B cell (primary cell): Measurements from ENCODE around the gene ERI2. TPM values are rescaled to one million over a fixed set of nuclear protein-coding genes. Genes with fewer than 3 reads are reported as not detected.

Source experiments
- ATAC-seq: fragments of 200-7000 bp; cut with Tn5 transposase; one replicate; pipeline ENCODE4 v1.10.0; 2021; ENCODE audit warnings: low read depth, mild to moderate bottlenecking, moderate number of reproducible peaks, moderate library complexity
- CTCF ChIA-PET: fragments of 350-600 bp; sonication (Branson Sonifier 250); formaldehyde crosslinking; loops from one replicate; lab custom pipeline; 2021; ENCODE audit warnings: antibody characterized with exemption, inconsistent platforms; lab: Charles Lee
- POLR2A ChIA-PET: fragments of 350-600 bp; sonication (Branson Sonifier 250); formaldehyde crosslinking; loops from one replicate; lab custom pipeline; 2021; ENCODE audit warnings: antibody characterized with exemption; lab: Charles Lee
- DNase-seq: peaks from one replicate; pipeline ENCODE4 v3.0.0; 2013
- H2AFZ ChIP-seq: 2 replicates; pipeline ENCODE4 v1.6.1; 2012; ENCODE audit warnings: mild to moderate bottlenecking, low read depth, low read length; ENCODE audit not compliant: insufficient read depth, poor library complexity, severe bottlenecking
- H3K27ac ChIP-seq, 2 donors: 1 replicate in 1 of 2; 2 replicates in 1 of 2; pipeline ENCODE4 v1.5.1; 2012 to 2013; ENCODE audit warnings: low read length in 2 of 2, mild to moderate bottlenecking in 2 of 2, moderate library complexity in 1 of 2
- H3K27me3 ChIP-seq, 4 experiments: fragments of 200-600 bp in 1 of 4; sonication (generic) in 1 of 4; replicated peaks in 1 of 4; 1 replicate in 2 of 4; 2 replicates in 2 of 4; pipeline versions ENCODE4 v1.6.1 to v1.7.0; 2013 to 2016; ENCODE audit warnings: low read length in 3 of 4, mild to moderate bottlenecking in 2 of 4, mixed read lengths in 1 of 4, moderate library complexity in 1 of 4; ENCODE audit not compliant: insufficient read depth in 4 of 4, control insufficient read depth in 3 of 4; ENCODE audit errors: control extremely low read depth in 1 of 4
- H3K36me3 ChIP-seq, 2 experiments: replicated peaks in 1 of 2; 1 replicate in 1 of 2; 2 replicates in 1 of 2; pipeline versions ENCODE4 v1.6.1 to v1.7.1; 2013; ENCODE audit warnings: low read length in 1 of 2; ENCODE audit not compliant: insufficient read depth in 2 of 2, control insufficient read depth in 1 of 2; ENCODE audit errors: control extremely low read depth in 1 of 2, extremely low read depth in 1 of 2
- H3K4me1 ChIP-seq, 2 donors: fragments of 200-600 bp in 1 of 2; sonication (generic) in 1 of 2; 1 replicate in 1 of 2; 2 replicates in 1 of 2; pipeline versions ENCODE4 v1.5.1 to v1.6.1; 2013 to 2017; ENCODE audit warnings: low read length in 2 of 2; ENCODE audit not compliant: control insufficient read depth in 2 of 2, insufficient read depth in 2 of 2
- H3K4me2 ChIP-seq: replicated peaks from 2 replicates; pipeline ENCODE3; 2012; ENCODE audit warnings: mild to moderate bottlenecking, low read depth, low read length; ENCODE audit not compliant: poor library complexity, severe bottlenecking
- H3K4me3 ChIP-seq, 5 experiments: fragments of 200-600 bp in 1 of 5; sonication (generic) in 1 of 5; 1 replicate in 3 of 5; 2 replicates in 2 of 5; pipeline versions ENCODE4 v1.5.1 to v1.7.0; 2011 to 2016; ENCODE audit warnings: low read length in 4 of 5, mild to moderate bottlenecking in 4 of 5, low read depth in 2 of 5, control low read depth in 1 of 5, moderate library complexity in 1 of 5; ENCODE audit not compliant: insufficient read depth in 1 of 5; ENCODE audit errors: control extremely low read depth in 1 of 5, extremely low read depth in 1 of 5
- H3K79me2 ChIP-seq: fragments of 200-600 bp; sonication (generic); one replicate; pipeline ENCODE4 v1.6.0; 2016; ENCODE audit warnings: low read length; ENCODE audit not compliant: control insufficient read depth, insufficient read depth
- H3K9ac ChIP-seq: fragments of 200-600 bp; sonication (generic); 2 replicates; pipeline ENCODE4 v1.6.1; 2017; ENCODE audit warnings: mild to moderate bottlenecking, low read length, moderate library complexity
- H3K9me3 ChIP-seq, 3 donors: one replicate each; pipeline versions ENCODE4 v1.6.1 to v1.7.1; 2013; ENCODE audit warnings: low read length in 2 of 3; ENCODE audit not compliant: control insufficient read depth in 2 of 3, insufficient read depth in 1 of 3; ENCODE audit errors: control extremely low read depth in 1 of 3
- H4K20me1 ChIP-seq: 2 replicates; pipeline ENCODE4 v1.6.0; 2012; ENCODE audit warnings: mild to moderate bottlenecking, low read length; ENCODE audit not compliant: insufficient read depth, control insufficient read depth, poor library complexity, severe bottlenecking
- H3K27ac Mint-ChIP-seq: one replicate; pipeline ENCODE4 v1.8.0; 2021; ENCODE audit warnings: mixed read lengths
- H3K27me3 Mint-ChIP-seq: one replicate; pipeline ENCODE4 v1.8.0; 2021; ENCODE audit warnings: mixed read lengths
- H3K4me1 Mint-ChIP-seq: one replicate; pipeline ENCODE4 v1.8.0; 2021; ENCODE audit warnings: mixed read lengths
- H3K4me3 Mint-ChIP-seq: one replicate; pipeline ENCODE4 v1.8.0; 2021; ENCODE audit warnings: mixed read lengths
- H3K9me3 Mint-ChIP-seq: one replicate; pipeline ENCODE4 v1.8.0; 2022; ENCODE audit warnings: mixed read lengths; ENCODE audit not compliant: insufficient read depth
- CTCF ChIP-seq: fragments of 200-600 bp; IDR thresholded peaks from one replicate; pipeline ENCODE4 v1.8.0; 2022; ENCODE audit warnings: antibody characterized with exemption, mild to moderate bottlenecking
- EZH2 ChIP-seq: IDR thresholded peaks from 2 replicates; pipeline ENCODE4 v1.6.1; 2012; ENCODE audit warnings: borderline replicate concordance, low read depth, mild to moderate bottlenecking, moderate library complexity, low read length; ENCODE audit not compliant: insufficient read depth, poor library complexity, severe bottlenecking
- WGBS: methylation state at CpG from one replicate; pipeline ENCODE4 v1.1.5; 2013; ENCODE audit warnings: missing lambda C conversion rate; ENCODE audit not compliant: insufficient coverage; 5-methylcytosine and 5-hydroxymethylcytosine counted together
- intact Hi-C: fragments of 100-400 bp; cut with micrococcal nuclease; formaldehyde crosslinking; loops from one replicate; pipeline ENCODE4 v1.10.0; 2022
- polyA plus RNA-seq: library from polyadenylated mRNA; depleted of rRNA; stranded (reverse); fragments of >200 nt; gene quantifications from 2 replicates; pipeline ENCODE4 v1.2.3, GENCODE V29; 2012
- total RNA-seq, 2 donors: library from RNA; stranded (reverse); fragments of 120-200 nt in 1 of 2; gene quantifications; 1 replicate in 1 of 2; 2 replicates in 1 of 2; pipeline versions ENCODE4 v1.2.3 to v1.2.4, GENCODE V29; 2013 to 2022

Gene ERI2
- total and polyA plus RNA-seq, 2 donors (not counting 1 experiment from before 2014, with no cell fraction given): 1.6 to 4.9 TPM

GRCh38 chr16:20846030-20846429 lies 39.8 kb upstream of the ERI2 start:
- Histone ChIP-seq H4K20me1 (no peaks in the 10 kb centered on the region), H2AFZ (no peak overlapping the region), H3K9ac (no peak overlapping the region), H3K36me3 (no peaks in the 10 kb centered on the region), H3K27ac (no peak overlapping the region), H3K79me2 (no peaks in the 10 kb centered on the region), H3K4me3 (no peak overlapping the region), H3K4me2 (no peak overlapping the region), H3K9me3 (no peaks in the 10 kb centered on the region), H3K27me3 (no peaks in the 10 kb centered on the region), H3K4me1 (peaks cover 0 to 3% of the 10 kb centered on the region in 2 donors)
- H3K4me1 Mint-ChIP-seq: peaks cover 4% of the 10 kb centered on the region
- ChIA-PET CTCF (interaction anchor here (6.4 kb wide), 1 partner anchor 239 kb away, joined by 51 read pairs; no protein-coding TSS in a partner anchor), POLR2A (no interaction called here)
- DNase-seq (no peak), ATAC-seq (no peak)
- no peaks in the 10 kb centered on the region for H3K9me3 Mint-ChIP-seq
- 100% methylated on average over 6 of the region's 6 CpGs for WGBS
- no peaks in the 10 kb centered on the region for H3K27me3 Mint-ChIP-seq
- H3K4me3 Mint-ChIP-seq: no peak overlapping the region
- TF ChIP-seq EZH2 (no peak), CTCF (no peak)
- intact Hi-C loops: no loop called here
- H3K27ac Mint-ChIP-seq: no peak overlapping the region

- ATAC-seq (no peak), DNase-seq (no peak)
- Histone ChIP-seq H3K36me3 (no peaks in the 10 kb centered on the region), H3K9ac (no peak overlapping the region), H3K4me2 (no peak overlapping the region), H2AFZ (no peak overlapping the region), H4K20me1 (no peaks in the 10 kb centered on the region), H3K4me3 (no peak overlapping the region), H3K27ac (no peak overlapping the region), H3K27me3 (no peaks in the 10 kb centered on the region), H3K79me2 (no peaks in the 10 kb centered on the region), H3K9me3 (no peaks in the 10 kb centered on the region), H3K4me1 (no peaks in the 10 kb centered on the region)
- no peak overlapping the region for H3K4me3 Mint-ChIP-seq
- peaks cover 1% of the 10 kb centered on the region for H3K4me1 Mint-ChIP-seq
- TF ChIP-seq EZH2 (no peak), CTCF (no peak)
- H3K27me3 Mint-ChIP-seq: no peaks in the 10 kb centered on the region
- ChIA-PET CTCF (no interaction called here), POLR2A (no interaction called here)
- no peak overlapping the region for H3K27ac Mint-ChIP-seq
- H3K9me3 Mint-ChIP-seq: no peaks in the 10 kb centered on the region
- intact Hi-C loops: no loop called here
- WGBS: 63% methylated on average over 3 of the region's 3 CpGs
Observed at GRCh38 chr16:20844588-20844987, 38.3 kb upstream of the ERI2 start.
